Amygdala (tissue), 56 donors: ENCODE measurements around the gene SCLT1.

ENCODE experiments used
- DNase-seq, 56 donors: peaks; one replicate each; lab custom pipeline; 2025; lab: John Stamatoyannopoulos, UW

The SCLT1 gene

DNA sequence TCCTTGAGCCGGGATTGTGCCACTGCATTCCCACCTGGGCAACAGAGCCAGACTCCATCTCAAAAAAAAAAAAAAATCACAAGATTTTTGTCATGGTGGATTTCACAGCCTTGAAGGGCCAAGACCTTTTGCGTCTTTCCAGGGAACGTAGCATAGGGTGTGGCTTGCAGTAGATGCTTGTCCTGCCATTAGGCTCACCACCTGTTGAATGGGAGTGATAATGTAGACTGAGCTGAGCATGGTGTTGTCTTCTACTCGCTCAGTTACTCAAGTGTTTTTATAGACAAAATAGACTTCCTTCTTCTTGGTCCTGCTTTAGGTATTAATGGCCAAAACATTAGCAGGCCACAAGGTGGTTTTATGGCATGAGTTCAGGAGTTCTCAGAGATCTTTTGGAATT, 243.1 kb downstream of the SCLT1 start:
- DNase-seq, result no peak

GRCh38 chr4:128848461-128848860, 244.9 kb downstream of the SCLT1 start:
- DNase-seq, result no peak

- DNase-seq, result no peak
Observed at GRCh38 chr4:128847082-128847724, 246.1 kb downstream of the SCLT1 start.

DNA sequence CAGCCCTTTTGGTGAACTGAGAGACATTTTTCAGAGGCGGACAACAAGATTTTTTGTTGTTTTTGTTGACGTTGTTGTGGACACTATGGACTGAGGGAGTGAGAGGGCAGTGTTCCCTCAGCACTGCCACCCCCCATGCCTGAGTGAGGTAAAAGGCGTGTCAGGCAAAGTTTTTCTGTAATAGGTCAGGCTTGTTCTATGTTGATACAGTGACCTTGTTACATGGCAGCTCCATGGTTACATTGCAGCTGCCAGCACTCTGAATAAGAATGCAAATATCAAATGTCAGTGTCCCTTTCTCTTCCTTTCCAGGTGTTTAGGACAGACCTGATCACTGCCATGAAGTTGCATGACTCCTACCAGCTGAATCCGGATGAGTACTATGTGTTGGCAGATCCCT, 247.3 kb downstream of the SCLT1 start:
- no peak for DNase-seq

GRCh38 chr4:128844931-128845330, 248.4 kb downstream of the SCLT1 start:
- DNase-seq, result peak in 28 of 56 donors; percentile 1 to 52 (median 18)

DNA sequence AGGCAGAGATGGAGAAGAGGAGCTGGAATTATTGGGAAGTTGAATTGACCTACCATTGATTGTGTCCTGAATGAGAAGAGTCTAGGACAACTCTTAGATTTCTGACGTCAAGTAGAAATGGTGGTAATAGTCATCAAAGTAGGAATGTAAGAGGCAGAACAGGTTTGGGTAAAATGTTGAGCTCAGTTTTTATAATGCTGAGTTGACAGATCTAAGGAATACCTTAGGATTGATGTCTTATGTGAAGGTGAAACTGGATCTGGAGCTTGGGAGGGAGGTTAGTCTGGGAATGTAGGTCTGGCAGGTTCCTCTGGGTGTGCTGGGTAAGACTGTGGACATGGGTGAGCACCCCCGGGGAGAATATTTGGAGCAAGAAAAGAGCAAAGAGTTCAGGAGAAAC, 251.9 kb downstream of the SCLT1 start:
- DNase-seq, result no peak

GRCh38 chr4:128840711-128841318, 252.5 kb downstream of the SCLT1 start:
- DNase-seq, result no peak

GRCh38 chr4:128837679-128838078, 255.7 kb downstream of the SCLT1 start:
- no peak for DNase-seq

- no peak for DNase-seq
Observed at GRCh38 chr4:128837198-128837597, 256.1 kb downstream of the SCLT1 start.

DNA sequence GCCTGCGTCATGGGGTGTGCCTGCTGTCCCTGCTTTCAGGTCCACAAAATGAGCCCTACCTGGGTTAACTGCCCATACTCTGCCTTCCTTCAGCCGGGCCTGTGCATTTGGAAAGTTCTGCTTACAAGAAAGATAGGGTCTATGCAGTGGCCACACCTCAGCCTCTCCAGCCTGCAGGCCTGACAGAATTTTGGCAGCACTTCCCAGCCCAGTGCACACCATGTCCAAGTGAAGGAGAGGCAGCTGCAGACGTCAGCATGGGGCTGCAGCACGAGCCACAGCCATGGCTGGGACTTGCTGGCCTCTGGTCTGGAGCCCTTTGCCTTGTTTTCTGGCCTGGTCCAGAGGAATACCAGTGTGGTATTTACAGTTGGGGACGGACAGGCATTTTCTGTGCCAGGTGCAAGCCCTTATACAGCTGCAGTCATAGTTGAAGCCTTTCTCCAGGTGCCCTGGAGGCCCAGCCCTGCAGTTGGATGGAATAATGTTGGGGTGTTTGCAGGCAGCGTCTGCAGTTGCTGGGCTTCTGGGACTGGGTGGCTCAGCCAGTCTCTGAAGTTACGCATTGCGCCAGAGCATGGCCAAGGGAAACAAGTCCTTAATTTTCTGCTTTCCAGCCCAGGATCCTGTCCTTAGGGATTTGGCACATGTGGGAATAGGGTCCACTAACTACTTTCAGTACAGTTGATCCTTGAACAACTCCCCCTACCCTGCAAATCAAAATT, 257.7 kb downstream of the SCLT1 start:
- DNase-seq, result peak in 32 of 56 donors; percentile 2 to 76 (median 26)
